ENCODE results near the gene CLEC18A.

The CLEC18A gene

GRCh38 chr16:69930117-69930776, 20.9 kb upstream of the CLEC18A start:
- peak; percentile 96 for ATAC-seq
- TF ChIP-seq OSR1 (CRISPR knock-in tag; IDR thresholded peaks at IDR 0.05) (no peak), CREB5 (CRISPR knock-in tag; IDR thresholded peaks at IDR 0.05; ENCODE audit: low read depth) (no peak), ZNF565 (CRISPR knock-in tag; conservative IDR thresholded peaks at IDR 0.05; ENCODE audit: low read depth) (no peak), CSRNP3 (CRISPR knock-in tag; IDR thresholded peaks at IDR 0.05) (no peak), ESRRG (CRISPR knock-in tag; IDR thresholded peaks at IDR 0.05) (no peak), TCF4 (CRISPR knock-in tag; IDR thresholded peaks at IDR 0.05; ENCODE audit: borderline replicate concordance) (no peak), ZNF70 (CRISPR knock-in tag; IDR thresholded peaks at IDR 0.05) (no peak), PPARA (CRISPR knock-in tag; IDR thresholded peaks at IDR 0.05; ENCODE audit: borderline replicate concordance) (no peak)

- TF ChIP-seq OSR1 (CRISPR knock-in tag; IDR thresholded peaks at IDR 0.05): no peak
- no peak for TF ChIP-seq SNAI2 (CRISPR knock-in tag; IDR thresholded peaks at IDR 0.05)
- no peak for TF ChIP-seq CREB5 (CRISPR knock-in tag; IDR thresholded peaks at IDR 0.05; ENCODE audit: low read depth)
- no peak for TF ChIP-seq CSDC2 (CRISPR knock-in tag; IDR thresholded peaks at IDR 0.05)
- TF ChIP-seq ISL1 (CRISPR knock-in tag; IDR thresholded peaks at IDR 0.05): no peak
- TF ChIP-seq ZNF565 (CRISPR knock-in tag; conservative IDR thresholded peaks at IDR 0.05; ENCODE audit: low read depth): no peak
- no peak for TF ChIP-seq TCF4 (CRISPR knock-in tag; IDR thresholded peaks at IDR 0.05; ENCODE audit: borderline replicate concordance)
- no peak for TF ChIP-seq PPARA (CRISPR knock-in tag; IDR thresholded peaks at IDR 0.05; ENCODE audit: borderline replicate concordance)
- no peak for TF ChIP-seq TOX (CRISPR knock-in tag; IDR thresholded peaks at IDR 0.05; ENCODE audit: borderline replicate concordance)
- TF ChIP-seq GLIS3 (CRISPR knock-in tag; IDR thresholded peaks at IDR 0.05): no peak
- TF ChIP-seq ZC3H10 (CRISPR knock-in tag; IDR thresholded peaks at IDR 0.05): no peak
- no peak for TF ChIP-seq CSRNP3 (CRISPR knock-in tag; IDR thresholded peaks at IDR 0.05)
- no peak for TF ChIP-seq POU6F1 (CRISPR knock-in tag; IDR thresholded peaks at IDR 0.05; ENCODE audit: borderline replicate concordance, low read depth)
- no peak for TF ChIP-seq PATZ1 (CRISPR knock-in tag; IDR thresholded peaks at IDR 0.05; ENCODE audit: borderline replicate concordance)
- TF ChIP-seq ZFP30 (CRISPR knock-in tag; IDR thresholded peaks at IDR 0.05): no peak
- no peak for TF ChIP-seq TSHZ2 (CRISPR knock-in tag; IDR thresholded peaks at IDR 0.05)
- no peak for TF ChIP-seq ZNF70 (CRISPR knock-in tag; IDR thresholded peaks at IDR 0.05)
- no peak for TF ChIP-seq ARNTL (CRISPR knock-in tag; IDR thresholded peaks at IDR 0.05; ENCODE audit: borderline replicate concordance, low read depth)
- TF ChIP-seq ZNF8 (CRISPR knock-in tag; IDR thresholded peaks at IDR 0.05): no peak
- no peak for ATAC-seq
These were observed 19.5 kb upstream of the CLEC18A start for GRCh38 chr16:69931631-69932030.
